ENCODE measurements around the gene HOXC4. TPM values are rescaled to one million over a fixed set of nuclear protein-coding genes. Genes with fewer than 3 reads are reported as not detected.

The HOXC4 gene
- total RNA-seq, 1 donor from 2014 or later = not detected

DNA sequence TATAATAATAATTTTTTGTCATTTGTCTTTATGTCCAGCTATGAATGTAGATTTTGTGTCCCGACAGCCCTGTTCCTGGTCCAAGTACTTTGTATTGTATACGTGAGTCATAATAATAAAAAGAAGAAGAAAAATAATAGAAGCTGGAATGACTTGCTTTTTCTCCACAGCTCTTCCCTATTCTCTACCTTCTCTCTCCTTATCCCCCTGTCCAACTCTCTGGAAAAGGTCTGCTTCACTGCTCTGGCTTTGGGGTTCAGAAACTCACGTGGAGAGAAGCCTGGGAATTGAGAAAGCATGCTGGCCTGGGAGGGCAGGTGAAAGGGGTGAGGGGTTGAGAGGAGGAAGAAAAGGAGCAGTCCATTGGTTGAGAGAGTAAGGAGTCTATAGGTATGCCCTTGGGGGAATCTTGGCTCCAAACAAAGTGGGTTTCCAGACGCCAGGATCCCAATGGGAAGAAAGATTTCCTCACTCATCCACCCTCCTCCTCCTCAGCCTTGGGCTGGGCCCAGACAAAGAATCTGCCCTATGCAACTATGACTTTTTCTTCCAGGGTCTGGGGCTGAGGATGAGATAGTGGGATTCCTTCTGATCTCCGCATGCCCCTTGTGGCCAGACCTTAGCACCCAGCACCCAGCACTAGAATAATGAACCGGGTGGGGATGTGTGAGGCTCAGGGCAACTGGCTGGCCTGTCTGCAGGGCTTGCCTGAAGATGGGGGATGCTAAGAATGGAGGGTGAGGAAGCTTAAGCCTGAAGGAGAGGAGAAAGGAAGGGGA is 40.8 kb upstream of the HOXC4 start:
- Histone ChIP-seq H3K9me3 (ENCODE audit: insufficient read depth, low read depth, low read length) (no peaks in the 10 kb centered on the region), H3K4me2 (ENCODE audit: low read length) (no peak overlapping the region), H3K4me1 (ENCODE audit: insufficient read depth, low read length) (no peaks in the 10 kb centered on the region), H3K9ac (ENCODE audit: low read length) (no peak overlapping the region), H3K27me3 (ENCODE audit: insufficient read depth, low read length) (peaks cover 88% of the 10 kb centered on the region), H3K36me3 (ENCODE audit: insufficient read depth, low read length) (no peaks in the 10 kb centered on the region), H4K20me1 (ENCODE audit: insufficient read depth, low read length) (no peaks in the 10 kb centered on the region), H2AFZ (ENCODE audit: low read depth, low read length) (no peak overlapping the region), H3K79me2 (ENCODE audit: insufficient read depth, low read length) (no peaks in the 10 kb centered on the region), H3K27ac (ENCODE audit: low read depth, low read length) (no peak overlapping the region), H3K4me3 (ENCODE audit: insufficient read depth, low read depth, low read length) (no peak overlapping the region)
- Mint-ChIP-seq H3K9me3 (ENCODE audit: unreplicated experiment) (peaks cover 15% of the 10 kb centered on the region), H3K36me3 (ENCODE audit: low read depth, unreplicated experiment) (no peaks in the 10 kb centered on the region), H3K4me3 (ENCODE audit: unreplicated experiment) (no peak overlapping the region), H3K27me3 (ENCODE audit: low read depth, unreplicated experiment) (peaks cover 87% of the 10 kb centered on the region), H3K4me1 (ENCODE audit: low read depth, unreplicated experiment) (no peaks in the 10 kb centered on the region), H3K27ac (ENCODE audit: unreplicated experiment) (no peak overlapping the region)
- TF ChIP-seq, protein P1, sequence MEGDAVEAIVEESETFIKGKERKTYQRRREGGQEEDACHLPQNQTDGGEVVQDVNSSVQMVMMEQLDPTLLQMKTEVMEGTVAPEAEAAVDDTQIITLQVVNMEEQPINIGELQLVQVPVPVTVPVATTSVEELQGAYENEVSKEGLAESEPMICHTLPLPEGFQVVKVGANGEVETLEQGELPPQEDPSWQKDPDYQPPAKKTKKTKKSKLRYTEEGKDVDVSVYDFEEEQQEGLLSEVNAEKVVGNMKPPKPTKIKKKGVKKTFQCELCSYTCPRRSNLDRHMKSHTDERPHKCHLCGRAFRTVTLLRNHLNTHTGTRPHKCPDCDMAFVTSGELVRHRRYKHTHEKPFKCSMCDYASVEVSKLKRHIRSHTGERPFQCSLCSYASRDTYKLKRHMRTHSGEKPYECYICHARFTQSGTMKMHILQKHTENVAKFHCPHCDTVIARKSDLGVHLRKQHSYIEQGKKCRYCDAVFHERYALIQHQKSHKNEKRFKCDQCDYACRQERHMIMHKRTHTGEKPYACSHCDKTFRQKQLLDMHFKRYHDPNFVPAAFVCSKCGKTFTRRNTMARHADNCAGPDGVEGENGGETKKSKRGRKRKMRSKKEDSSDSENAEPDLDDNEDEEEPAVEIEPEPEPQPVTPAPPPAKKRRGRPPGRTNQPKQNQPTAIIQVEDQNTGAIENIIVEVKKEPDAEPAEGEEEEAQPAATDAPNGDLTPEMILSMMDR (IDR thresholded peaks at IDR 0.05; ENCODE audit: insufficient read depth, low read depth, low read length) = no peak
- TF ChIP-seq EZH2 (IDR thresholded peaks at IDR 0.05; ENCODE audit: insufficient read depth, low read length) = no peak
- FAIRE-seq (no peak), DNase-seq (ENCODE audit: low read depth) (no peak)

DNA sequence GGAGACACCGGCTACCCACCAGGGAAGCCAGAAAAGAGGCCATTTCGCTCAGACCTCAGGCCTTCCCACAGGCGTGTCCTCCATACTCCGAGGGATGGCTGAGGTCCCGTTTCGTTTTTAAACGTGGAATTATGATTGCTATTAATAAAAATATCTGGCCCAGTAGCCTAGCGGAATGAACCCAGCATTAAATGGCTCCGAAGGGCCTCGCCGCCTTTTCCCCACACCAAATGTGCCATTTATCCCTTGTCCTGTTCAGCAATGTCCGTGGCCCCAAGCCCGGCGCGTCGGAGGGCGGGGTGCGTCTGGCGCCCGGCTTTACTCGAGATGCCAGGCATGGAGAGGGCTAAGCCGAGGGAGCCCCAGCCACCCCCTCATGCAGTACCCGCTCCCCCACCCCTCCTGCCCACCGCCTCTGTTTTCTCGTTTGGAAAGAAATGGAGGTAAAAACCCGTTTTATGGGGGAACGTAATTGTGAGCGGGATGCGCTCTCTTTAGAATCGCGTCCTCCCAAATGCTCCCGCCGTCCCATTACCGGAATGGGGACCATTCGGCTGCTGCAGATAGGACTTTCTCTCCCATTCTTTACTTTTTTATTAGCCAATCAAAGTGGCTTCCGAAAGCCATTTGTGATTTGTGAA is 39.1 kb upstream of the HOXC4 start:
- Histone ChIP-seq H3K4me3 (ENCODE audit: insufficient read depth, low read depth, low read length) (no peak overlapping the region), H2AFZ (ENCODE audit: low read depth, low read length) (no peak overlapping the region), H3K4me2 (ENCODE audit: low read length) (no peak overlapping the region), H3K36me3 (ENCODE audit: insufficient read depth, low read length) (no peaks in the 10 kb centered on the region), H3K9ac (ENCODE audit: low read length) (no peak overlapping the region), H3K27me3 (ENCODE audit: insufficient read depth, low read length) (peaks cover 84% of the 10 kb centered on the region), H3K9me3 (ENCODE audit: insufficient read depth, low read depth, low read length) (no peaks in the 10 kb centered on the region), H3K79me2 (ENCODE audit: insufficient read depth, low read length) (no peaks in the 10 kb centered on the region), H4K20me1 (ENCODE audit: insufficient read depth, low read length) (no peaks in the 10 kb centered on the region), H3K27ac (ENCODE audit: low read depth, low read length) (no peak overlapping the region), H3K4me1 (ENCODE audit: insufficient read depth, low read length) (no peaks in the 10 kb centered on the region)
- FAIRE-seq = no peak
- H3K36me3 Mint-ChIP-seq (ENCODE audit: low read depth, unreplicated experiment) = no peaks in the 10 kb centered on the region
- H3K4me3 Mint-ChIP-seq (ENCODE audit: unreplicated experiment) = no peak overlapping the region
- H3K27me3 Mint-ChIP-seq (ENCODE audit: low read depth, unreplicated experiment) = peaks cover 82% of the 10 kb centered on the region
- H3K27ac Mint-ChIP-seq (ENCODE audit: unreplicated experiment) = no peak overlapping the region
- no peak for DNase-seq (ENCODE audit: low read depth)
- H3K9me3 Mint-ChIP-seq (ENCODE audit: unreplicated experiment) = peaks cover 15% of the 10 kb centered on the region
- no peaks in the 10 kb centered on the region for H3K4me1 Mint-ChIP-seq (ENCODE audit: low read depth, unreplicated experiment)
- TF ChIP-seq, protein P1 (IDR thresholded peaks at IDR 0.05; ENCODE audit: insufficient read depth, low read depth, low read length) = no peak
- TF ChIP-seq EZH2 (IDR thresholded peaks at IDR 0.05; ENCODE audit: insufficient read depth, low read length) = peak; percentile 23
